ENCODE measurements around the gene CFAP206. TPM values are rescaled to one million over a fixed set of nuclear protein-coding genes. Genes with fewer than 3 reads are reported as not detected.

CFAP206 gene, protein sequence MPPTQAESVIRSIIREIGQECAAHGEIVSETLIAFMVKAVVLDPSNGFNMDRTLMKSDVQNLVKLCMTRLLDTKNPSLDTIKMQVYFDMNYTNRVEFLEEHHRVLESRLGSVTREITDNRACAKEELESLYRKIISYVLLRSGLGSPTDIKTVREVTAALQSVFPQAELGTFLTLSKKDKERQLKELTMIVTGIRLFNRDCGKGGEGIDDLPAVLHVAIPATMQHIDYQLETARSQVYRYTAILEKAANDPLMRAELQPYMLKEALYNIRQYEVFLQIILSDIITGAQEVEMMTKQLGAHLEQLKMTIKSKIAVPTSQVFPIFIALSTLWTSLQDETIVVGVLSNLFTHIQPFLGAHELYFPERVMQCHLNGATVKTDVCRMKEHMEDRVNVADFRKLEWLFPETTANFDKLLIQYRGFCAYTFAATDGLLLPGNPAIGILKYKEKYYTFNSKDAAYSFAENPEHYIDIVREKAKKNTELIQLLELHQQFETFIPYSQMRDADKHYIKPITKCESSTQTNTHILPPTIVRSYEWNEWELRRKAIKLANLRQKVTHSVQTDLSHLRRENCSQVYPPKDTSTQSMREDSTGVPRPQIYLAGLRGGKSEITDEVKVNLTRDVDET
- not detected in 2 replicates for total RNA-seq

DNA sequence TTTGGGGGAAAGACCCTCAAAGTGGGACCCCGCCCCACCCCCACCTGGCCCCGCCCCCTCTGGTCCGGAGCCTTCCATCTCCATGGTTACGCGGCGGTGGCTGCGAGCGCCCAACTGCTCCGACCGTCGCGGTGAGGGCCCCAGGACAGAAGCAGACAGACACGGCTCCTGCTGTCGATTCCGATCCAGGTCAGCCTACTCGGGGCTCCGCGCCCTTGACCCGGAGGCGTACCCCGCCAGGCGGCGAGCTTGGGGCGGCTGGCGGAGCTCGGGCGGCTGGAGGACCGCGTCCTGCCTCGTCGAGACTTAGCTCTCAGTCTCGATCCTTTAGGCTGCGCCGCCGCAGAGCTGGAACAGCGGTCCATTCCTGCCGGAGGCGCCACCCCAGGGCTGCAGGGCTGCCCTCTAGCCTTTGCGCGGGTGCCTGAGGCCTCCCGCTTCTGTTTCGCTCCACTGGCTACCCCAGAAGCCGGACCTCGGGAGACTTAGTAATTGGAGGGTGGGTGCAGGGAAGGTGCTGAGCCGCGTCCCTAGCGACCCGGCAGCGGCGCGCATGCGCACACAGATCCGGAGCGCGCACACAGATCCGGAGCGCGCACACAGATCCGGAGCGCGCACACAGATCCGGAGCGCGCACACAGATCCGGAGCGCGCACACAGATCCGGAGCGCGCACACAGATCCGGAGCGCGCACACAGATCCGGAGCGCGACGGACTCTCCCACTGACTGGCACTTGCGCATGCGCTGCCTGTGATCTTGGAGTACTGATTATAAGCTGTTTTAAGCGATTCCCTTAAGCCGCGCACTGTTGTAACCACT lies at the start of gene CFAP206:
Gene CFAP206, plus strand, starts transcription at position 72 of the 820 bp plus-strand sequence. CDS start 1,868 bp downstream, outside the sequence.

DNA sequence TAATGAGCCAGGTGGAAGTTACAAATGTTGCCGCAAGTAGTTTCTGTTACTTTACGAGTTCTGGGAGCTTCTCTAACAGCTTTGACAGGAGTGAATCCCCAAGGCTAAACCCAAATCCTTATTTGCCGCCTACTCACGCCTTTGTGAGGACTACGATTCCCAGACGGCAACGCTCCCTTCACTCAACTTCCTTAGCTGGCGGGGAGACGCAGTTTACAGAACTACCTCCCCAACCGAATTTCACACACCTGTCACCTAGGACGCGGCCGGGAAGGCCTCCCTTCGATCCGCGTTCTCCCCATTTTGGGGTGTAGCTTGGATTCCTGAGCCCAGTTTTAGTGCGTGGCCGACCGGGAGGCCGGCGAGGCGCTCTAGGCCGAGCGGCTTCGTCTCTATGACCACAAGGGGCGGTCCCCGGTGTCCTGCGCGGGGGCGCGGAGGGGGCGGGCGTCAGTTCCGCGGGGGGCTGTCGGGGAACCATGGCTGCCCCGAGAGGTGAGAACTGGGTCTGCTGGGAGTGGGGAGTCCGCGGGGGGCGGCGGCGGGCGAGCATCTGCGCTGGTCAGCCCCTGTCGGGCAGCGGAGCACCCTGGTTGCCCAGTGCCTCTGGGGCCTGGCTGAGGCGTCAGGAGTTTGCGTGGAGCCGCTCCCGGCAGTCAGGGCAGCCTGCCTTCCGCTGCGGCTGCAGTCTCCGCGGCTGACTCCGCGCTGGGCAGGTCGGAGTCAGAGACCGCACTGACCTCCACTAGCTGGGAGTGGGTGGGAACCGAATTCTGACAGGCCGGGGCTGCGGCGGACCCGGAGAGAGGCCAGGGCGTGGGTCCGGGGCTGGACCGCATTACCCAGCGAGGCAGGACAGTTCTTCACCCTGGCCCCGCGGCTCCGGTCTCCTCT lies 65.0 kb downstream of the CFAP206 start, which contains the start of gene SLC35A1:
Gene SLC35A1, plus strand, starts transcription at position 450 of the 894 bp plus-strand sequence. Its CDS starts 30 bp downstream, at position 480.

Other genes starting within 250 kb of the CFAP206 start
- gene SMIM8, start 85.4 kb upstream of the CFAP206 start, total RNA-seq: 2.5 and 4.1 TPM in 2 replicates
- not detected in 2 replicates for gene GJB7, start 78.7 kb upstream of the CFAP206 start, total RNA-seq
- 0.16 and 0.18 TPM in 2 replicates for gene C6orf163, start 63.2 kb upstream of the CFAP206 start, total RNA-seq
- 10.0 and 10.8 TPM in 2 replicates for gene SLC35A1, start 65.0 kb downstream of the CFAP206 start, total RNA-seq
- gene RARS2, start 182.0 kb downstream of the CFAP206 start, total RNA-seq: 33.9 and 49.5 TPM in 2 replicates
- 13.9 and 19.9 TPM in 2 replicates for gene ORC3, start 182.2 kb downstream of the CFAP206 start, total RNA-seq

All from cardiac atrium fibroblast (primary cell).